ENCODE data around the gene FPGS. TPM values are rescaled to one million over a fixed set of nuclear protein-coding genes. Genes with fewer than 3 reads are reported as not detected.

FPGS gene
- polyA plus RNA-seq, 2 of the 4 experiments (the other 2 are of a cell fraction) = 28.8 to 48.5 TPM

GRCh38 chr9:127857278-127857677, 54.6 kb downstream of the FPGS start:
- no peak for ATAC-seq
- FAIRE-seq = no peak
- Histone ChIP-seq H3K4me1 (no peaks in the 10 kb centered on the region; the same call in 2 of the 3 replicates), H3K4me2 (no peak overlapping the region), H3K4me3 (no peak overlapping the region), H3K27ac (no peak overlapping the region), H3K9me3 (no peaks in the 10 kb centered on the region)
- ChIA-PET POLR2A (no interaction called here), CTCF (interaction anchor here (1.0 to 6.1 kb wide), 3 partner anchors 13 to 164 kb away, joined by 3 to 59 read pairs (median 10); partner anchors contain the start of gene TOR2A)
- DNase-seq (ENCODE audit: low read depth in 1 of 2, low spot score in 1 of 2) = no peak
- no peak for TF ChIP-seq CEBPB (IDR thresholded peaks at IDR 0.05)
- no peak for TF ChIP-seq FOXS1 (CRISPR knock-in tag; IDR thresholded peaks at IDR 0.05)
- TF ChIP-seq SMC3 (IDR thresholded peaks at IDR 0.05) = no peak
- TF ChIP-seq ZNF302 (CRISPR knock-in tag; IDR thresholded peaks at IDR 0.05) = no peak
- no peak for TF ChIP-seq HES2 (IDR thresholded peaks at IDR 0.05)
- TF ChIP-seq ESRRA (IDR thresholded peaks at IDR 0.05; ENCODE audit: borderline replicate concordance, low read length) = no peak
- no peak for TF ChIP-seq JUN (IDR thresholded peaks at IDR 0.05)
- no peak for TF ChIP-seq PHF8 (IDR thresholded peaks at IDR 0.05; ENCODE audit: borderline replicate concordance, low read depth)
- no peak for TF ChIP-seq NR3C1 (IDR thresholded peaks at IDR 0.05)
- no peak for TF ChIP-seq EHMT2 (IDR thresholded peaks at IDR 0.05; ENCODE audit: low read depth)
- no peak for TF ChIP-seq HOXB13 (CRISPR knock-in tag; IDR thresholded peaks at IDR 0.05; ENCODE audit: low read depth)
- no peak for TF ChIP-seq HEYL (CRISPR knock-in tag; IDR thresholded peaks at IDR 0.05)
- no peak for TF ChIP-seq HOXB5 (CRISPR knock-in tag; IDR thresholded peaks at IDR 0.05)
- TF ChIP-seq REST (IDR thresholded peaks at IDR 0.05) = no peak
- no peak for TF ChIP-seq KDM1A (IDR thresholded peaks at IDR 0.05; ENCODE audit: low read depth)
- no peak for TF ChIP-seq NPAS2 (CRISPR knock-in tag; IDR thresholded peaks at IDR 0.05; ENCODE audit: borderline replicate concordance)
- no peak for TF ChIP-seq RCOR1 (IDR thresholded peaks at IDR 0.05; ENCODE audit: low read depth, low read length)
- no peak for TF ChIP-seq HDAC2 (IDR thresholded peaks at IDR 0.05)
- no peak for TF ChIP-seq RARB (CRISPR knock-in tag; IDR thresholded peaks at IDR 0.05)
- 43% methylated on average over 4 of the region's 4 CpGs for WGBS (ENCODE audit: missing lambda C conversion rate)

DNA sequence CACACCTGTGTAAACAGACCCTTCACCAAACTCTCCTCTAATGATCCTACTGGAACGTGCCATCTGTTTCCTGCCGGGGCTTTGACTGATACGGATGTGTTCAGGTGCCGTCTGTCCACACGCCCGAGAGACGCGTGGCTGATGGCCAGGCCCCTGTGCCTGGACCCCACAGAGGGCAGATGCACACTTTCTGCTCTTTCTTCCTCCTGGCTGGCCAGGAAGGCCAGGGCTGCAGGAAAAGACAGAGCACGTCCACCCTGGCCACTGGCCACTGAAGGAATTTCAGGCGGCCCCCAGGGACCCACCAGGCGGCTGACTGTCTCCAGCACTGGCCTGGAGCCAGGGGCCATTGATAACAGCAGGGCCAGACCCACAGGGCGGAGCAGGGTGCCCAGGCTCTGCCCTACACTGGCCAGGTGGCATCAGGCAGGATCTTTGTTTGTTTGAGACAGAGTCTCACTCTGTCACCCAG, 55.4 kb downstream of the FPGS start:
- no peak for DNase-seq (ENCODE audit: low read depth in 1 of 2, low spot score in 1 of 2)
- FAIRE-seq = no peak
- H3K27ac ChIP-seq = no peak overlapping the region
- no peaks in the 10 kb centered on the region for H3K9me3 ChIP-seq
- no peak overlapping the region for H3K4me3 ChIP-seq
- no peaks in the 10 kb centered on the region; the same call in 2 of the 3 replicates for H3K4me1 ChIP-seq
- POLR2A ChIA-PET = no interaction called here
- no peak overlapping the region for H3K4me2 ChIP-seq
- ATAC-seq = no peak
- CTCF ChIA-PET = interaction anchor here (1.0 to 6.2 kb wide), 4 partner anchors 12 to 165 kb away, joined by 3 to 63 read pairs (median 34); partner anchors contain the start of gene TOR2A
- 80% methylated on average over 12 of the region's 12 CpGs for WGBS (ENCODE audit: missing lambda C conversion rate)
- TF ChIP-seq PHF8 (IDR thresholded peaks at IDR 0.05; ENCODE audit: borderline replicate concordance, low read depth) = no peak
- no peak for TF ChIP-seq NFE2L2 (conservative IDR thresholded peaks at IDR 0.05; ENCODE audit: low read length)
- no peak for TF ChIP-seq GATA3 (IDR thresholded peaks at IDR 0.05; ENCODE audit: borderline replicate concordance)
- no peak for TF ChIP-seq CTCF (IDR thresholded peaks at IDR 0.05)
- no peak for TF ChIP-seq ATOH8 (CRISPR knock-in tag; IDR thresholded peaks at IDR 0.05; ENCODE audit: low read depth)
- TF ChIP-seq, protein P1, sequence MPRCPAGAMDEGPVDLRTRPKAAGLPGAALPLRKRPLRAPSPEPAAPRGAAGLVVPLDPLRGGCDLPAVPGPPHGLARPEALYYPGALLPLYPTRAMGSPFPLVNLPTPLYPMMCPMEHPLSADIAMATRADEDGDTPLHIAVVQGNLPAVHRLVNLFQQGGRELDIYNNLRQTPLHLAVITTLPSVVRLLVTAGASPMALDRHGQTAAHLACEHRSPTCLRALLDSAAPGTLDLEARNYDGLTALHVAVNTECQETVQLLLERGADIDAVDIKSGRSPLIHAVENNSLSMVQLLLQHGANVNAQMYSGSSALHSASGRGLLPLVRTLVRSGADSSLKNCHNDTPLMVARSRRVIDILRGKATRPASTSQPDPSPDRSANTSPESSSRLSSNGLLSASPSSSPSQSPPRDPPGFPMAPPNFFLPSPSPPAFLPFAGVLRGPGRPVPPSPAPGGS (IDR thresholded peaks at IDR 0.05) = no peak
- TF ChIP-seq TP53 (CRISPR knock-in tag; IDR thresholded peaks at IDR 0.05) = no peak
- TF ChIP-seq RFX5 (IDR thresholded peaks at IDR 0.05) = no peak
- TF ChIP-seq CBX2 (IDR thresholded peaks at IDR 0.05; ENCODE audit: borderline replicate concordance, low read depth) = no peak
- no peak for TF ChIP-seq REST (IDR thresholded peaks at IDR 0.05)

Data from A549 (cell line).